Hindlimb muscle (tissue), 1 donor: ENCODE measurements around the gene PLTP. TPM values are rescaled to one million over a fixed set of nuclear protein-coding genes. Genes with fewer than 3 reads are reported as not detected.

Experiments used
- DNase-seq: peaks from one replicate; pipeline ENCODE4 v3.0.0-alpha.2; 2013
- polyA plus RNA-seq: library from polyadenylated mRNA; unstranded; fragments of 120-200 nt; gene quantifications from one replicate; pipeline ENCODE4 v1.2.1, GENCODE V29; 2013; ENCODE audit not compliant: insufficient read length

The PLTP gene
- polyA plus RNA-seq, 1 donor: 26.2 TPM

DNA sequence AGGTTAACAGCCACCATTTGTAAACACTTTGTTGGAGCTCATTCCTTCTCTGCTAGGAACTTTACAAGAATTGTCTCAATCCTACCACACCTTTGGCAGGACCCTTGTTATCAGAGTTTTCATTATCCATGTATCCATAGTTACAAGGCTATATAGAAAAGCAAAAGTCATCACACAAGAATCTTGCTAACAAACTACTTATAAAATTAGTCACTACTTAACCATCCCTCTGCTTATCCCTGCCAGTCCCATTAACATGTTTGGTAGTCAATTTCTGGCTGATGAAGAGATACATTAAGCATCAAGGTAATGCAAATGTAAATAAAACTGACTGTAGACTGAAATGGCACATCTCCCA, 44.2 kb downstream of the PLTP start:
- no peak for DNase-seq

DNA sequence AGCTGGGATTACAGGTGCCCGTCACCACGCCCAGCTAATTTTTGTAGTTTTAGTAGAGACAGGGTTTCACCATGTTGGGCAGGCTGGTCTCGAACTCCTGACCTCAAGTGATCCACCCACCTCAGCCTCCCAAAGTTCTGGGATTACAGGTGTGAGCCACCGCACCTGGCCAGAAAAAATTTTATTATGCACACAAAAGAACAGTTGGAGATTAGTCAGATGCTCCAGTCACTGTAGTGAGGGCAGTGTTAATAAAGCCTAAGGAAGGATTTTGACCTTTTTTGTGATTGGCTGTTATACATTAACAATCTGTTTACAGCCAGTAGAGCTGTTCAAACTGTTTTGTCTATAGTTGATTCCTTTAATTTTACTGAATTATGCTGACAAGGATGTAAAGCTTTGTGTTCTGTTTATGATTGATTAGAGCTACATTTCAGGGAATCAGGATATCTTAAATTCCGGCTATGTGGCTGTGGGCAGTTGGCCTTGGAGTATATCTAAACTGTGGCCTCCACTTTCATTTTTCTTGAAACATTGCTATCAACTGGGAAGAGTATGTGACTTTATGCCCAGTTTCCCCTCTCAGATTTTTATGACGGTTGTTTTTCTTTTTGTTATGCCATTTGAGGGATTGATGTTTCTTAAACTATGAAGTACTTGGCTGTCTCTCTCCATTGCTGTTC, 44.7 kb downstream of the PLTP start:
- DNase-seq: no peak

DNA sequence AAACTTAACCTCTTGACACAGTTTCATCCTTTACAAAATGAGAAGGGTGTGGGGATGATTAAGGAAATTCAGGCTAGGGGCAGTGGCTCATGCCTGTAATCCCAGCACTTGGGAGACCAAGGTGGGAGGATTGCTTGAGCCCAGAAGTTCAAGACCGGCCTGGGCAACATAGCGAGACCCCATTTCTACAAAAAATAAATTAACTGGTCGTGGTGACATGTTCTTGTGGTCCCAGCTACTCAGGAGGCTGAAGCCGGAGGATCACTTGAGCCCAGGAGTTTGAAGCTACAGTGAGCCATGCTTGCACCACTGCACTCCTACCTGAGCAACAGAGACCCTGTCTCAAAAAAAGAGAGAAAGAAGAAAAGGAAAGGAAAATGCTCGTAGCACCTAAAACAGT, 45.5 kb downstream of the PLTP start:
- DNase-seq: no peak

DNA sequence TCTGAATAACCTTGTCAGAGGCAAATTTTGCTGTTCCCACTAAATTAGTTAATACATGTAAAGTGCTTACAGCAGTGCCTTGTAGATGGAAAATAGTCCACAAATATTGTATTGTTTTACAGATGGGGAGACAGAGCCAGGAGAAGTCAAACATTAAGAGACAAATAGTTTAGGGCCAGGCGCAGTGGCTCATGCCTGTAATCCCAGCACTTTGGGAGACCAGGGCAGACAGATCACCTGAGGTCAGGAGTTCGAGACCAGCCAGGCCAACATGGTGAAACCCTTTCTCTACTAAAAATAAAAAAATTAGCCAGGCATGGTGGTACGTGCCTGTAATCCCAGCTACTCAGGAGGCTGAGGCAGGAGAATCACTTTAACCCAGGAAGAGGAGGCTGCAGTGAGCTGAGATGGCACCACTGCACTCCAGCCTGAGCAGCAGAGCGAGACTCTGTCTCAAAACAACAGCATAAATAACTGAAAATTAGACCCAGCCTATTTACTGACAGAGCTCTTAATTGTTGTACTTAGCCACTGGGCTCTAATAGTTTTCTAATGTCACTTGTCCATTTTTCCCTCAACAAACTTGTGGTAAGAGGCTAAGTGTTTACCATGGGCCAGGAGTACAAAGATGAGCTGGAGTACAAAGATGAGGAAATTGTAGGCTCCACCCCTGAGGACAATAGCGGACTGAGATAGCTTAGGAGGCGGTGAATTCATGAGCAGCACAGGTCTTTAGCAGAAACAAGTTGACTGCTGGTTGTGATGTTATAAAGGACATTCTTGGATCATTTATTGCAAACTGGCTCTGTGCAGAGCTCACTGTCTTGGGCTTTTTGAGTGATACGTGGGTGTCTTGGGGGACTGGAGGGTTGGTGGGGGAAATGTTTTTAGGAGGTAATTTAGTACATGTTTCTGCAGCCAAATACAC, 48.1 kb downstream of the PLTP start:
- no peak for DNase-seq

DNA sequence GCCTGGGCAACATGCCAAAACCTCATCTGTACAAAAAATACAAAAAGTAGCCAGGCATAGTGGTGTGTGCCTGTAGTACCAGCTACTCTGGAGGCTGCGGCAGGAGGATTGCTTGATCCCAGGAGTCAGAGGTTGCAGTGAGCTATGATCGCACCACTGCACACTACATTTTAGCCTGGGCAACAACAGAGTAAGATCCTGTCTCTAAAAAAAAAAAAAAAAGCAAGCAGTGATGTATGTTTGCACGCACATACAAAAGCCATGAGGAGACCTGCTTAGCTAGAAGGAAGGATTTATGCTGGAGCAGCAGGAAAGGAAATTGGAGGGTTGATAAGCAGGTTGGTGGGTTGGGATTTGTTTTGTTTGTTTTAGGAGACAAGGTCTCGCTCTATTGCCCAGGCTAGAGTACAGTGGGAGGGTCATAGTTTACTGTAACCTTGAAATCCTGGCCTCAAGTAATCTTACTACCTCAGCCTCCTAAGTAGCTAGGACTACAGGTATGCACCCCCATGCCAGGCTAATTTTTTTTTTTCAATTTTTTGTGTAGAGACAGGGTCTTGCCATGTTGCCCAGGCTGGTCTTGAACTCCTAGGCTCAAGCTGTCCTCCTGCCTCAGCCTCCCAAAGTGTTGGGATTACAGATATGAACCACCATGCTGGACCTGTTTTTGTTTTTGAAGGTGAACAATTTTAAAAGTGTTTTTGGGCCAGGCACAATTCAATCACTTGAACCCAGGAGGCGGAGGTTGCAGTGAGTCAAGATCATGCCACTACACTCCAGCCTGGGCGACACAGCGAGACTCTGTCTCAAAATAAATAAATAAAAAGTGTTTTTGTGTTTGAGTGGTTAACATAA, 50.5 kb downstream of the PLTP start:
- DNase-seq: no peak

DNA sequence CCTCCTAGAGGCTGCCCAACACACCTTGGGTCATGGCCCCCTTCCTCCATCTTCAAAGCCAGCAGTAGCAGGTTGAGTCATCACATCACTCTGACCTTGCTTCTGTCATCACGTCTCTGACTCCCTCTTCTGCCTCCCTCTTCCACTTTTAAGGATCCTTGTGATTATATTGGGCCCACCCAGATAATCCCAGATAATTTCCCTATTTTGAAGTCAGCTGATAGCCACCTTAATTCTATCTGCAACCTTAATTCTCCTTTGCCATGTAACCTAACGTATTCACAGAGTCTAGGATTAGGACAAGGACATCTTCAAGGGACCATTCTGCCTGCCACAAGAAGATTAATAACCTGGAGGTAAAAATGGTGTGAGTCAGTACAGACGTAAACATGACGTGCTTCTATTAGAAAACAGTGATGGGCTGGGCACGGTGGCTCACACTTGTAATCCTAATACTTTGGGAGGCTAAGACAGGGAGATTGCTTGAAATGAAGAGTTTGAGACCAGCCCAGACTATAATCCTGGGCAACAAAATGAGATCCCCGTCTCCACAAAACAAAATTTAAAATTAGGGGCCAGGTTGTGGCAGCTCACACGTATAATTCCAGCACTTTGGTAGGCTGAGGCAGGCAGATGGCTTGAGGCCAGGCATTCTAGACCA, 51.3 kb downstream of the PLTP start:
- no peak for DNase-seq

DNA sequence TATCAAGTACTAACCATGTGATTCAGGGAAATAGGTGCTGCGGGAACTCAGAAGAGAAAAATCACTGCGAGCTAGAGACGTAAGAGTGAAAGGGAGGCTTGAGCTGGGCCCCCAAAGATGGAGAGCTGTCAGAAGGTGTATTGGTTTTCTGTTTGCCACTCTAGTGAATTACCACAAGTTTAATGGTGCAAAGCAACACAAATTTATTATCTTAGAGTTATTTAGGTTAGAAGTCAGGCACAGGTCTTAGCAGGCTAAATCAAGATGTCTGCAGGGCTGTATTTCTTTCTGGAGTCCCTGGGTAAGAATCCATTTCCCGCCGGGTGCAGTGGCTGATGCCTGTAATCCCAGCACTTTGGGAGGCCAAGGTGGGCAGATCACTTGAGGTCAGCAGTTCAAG, 52.0 kb downstream of the PLTP start:
- no peak for DNase-seq

DNA sequence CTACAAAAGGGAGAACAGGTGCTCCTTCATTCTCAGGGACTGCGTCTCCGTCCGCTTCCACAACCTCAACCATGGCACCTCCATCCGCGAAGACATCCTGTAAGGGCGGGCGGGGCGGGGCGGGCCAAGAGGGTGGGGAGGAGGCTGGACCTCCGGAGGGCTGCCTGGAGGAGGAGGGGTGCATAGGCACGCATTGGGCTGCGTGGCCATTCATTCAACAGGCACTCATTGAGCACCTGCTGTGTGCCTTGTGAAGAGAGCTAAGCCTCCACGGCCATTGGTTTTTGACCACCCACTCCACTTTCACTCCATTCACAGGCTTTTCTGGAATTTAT, 54.1 kb downstream of the PLTP start:
- DNase-seq: no peak

DNA sequence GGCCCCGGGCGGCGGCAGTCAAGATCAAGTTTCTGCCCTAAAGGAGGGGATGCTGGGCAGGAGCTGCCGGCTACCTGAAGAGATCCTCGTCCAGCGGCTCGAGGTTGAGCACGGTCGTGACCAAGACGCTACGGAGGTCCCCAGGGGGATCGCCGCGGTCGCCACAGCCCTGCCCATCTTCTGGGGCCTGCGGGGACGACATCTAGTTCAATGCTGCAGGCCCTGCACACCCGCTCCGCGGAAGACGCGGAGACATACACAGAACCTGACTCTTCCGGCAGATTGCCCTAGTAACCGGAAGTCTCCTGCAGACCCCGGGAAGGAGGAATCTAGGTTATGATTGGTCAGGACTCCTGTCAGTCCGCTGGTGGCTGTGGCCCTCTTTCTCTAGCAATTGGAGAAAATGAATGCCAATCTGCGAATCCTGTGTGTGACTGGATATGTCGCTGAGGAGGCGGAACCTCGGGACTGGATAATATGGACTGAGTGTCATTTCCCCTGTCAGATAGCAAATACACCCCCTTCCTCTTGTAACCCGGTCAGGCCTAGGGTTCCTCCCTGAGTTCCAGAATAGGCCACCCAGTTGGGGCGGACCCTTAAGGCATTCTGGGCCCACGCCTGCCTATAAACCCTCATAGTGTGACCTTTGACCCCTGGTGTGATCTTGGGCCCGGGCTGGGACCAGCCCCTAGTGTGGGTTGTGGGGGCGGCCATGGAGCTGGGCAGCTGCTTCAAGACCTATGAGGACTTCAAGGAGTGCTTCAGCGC, 54.7 kb downstream of the PLTP start, which contains the start of the genes ACOT8 and ZSWIM3:
Gene ACOT8, minus strand, starts transcription at position 279 of the 768 bp plus-strand sequence. Its CDS starts 77 bp downstream, at position 202.
Gene ZSWIM3, plus strand, starts transcription at position 501 of the 768 bp plus-strand sequence. Its CDS starts 212 bp downstream, at position 713.
- peak; percentile 100 for DNase-seq

DNA sequence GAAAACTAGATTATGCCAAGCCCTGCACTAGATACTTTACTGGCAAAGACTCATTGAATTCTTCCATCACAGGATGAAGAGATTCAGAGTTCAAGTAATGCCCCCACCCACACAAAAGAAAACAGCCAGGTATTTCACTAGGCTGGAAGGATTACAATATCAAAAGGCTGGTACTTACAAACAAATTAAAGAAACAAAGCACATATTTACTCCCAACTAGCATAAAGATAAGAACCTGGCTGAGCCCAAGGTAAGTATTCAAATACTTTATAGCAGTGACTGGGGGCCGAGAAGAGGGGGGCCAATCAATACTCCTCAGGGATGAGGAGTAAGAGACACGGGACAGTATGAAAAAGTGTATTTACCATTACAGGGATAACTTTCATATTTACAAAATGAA, 58.5 kb downstream of the PLTP start:
- DNase-seq: no peak

DNA sequence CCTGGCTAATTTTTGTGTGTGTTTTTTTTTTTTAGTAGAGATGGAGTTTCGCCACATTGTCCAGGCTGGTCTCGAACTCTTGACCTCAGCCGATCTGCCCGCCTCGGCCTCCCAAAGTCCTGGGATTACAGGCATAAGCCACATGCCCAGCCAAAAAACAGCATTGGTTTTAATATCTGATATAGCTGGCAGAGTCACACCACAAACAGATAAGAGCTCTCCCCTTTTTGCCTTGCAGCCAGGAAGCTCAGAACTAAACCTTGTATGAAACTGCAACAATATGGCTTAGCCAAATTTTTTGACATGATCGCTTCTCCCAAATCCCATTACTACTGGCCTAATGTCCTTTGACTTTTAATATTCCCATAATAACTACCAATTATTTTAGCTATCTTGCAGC, 59.6 kb downstream of the PLTP start:
- DNase-seq: no peak

DNA sequence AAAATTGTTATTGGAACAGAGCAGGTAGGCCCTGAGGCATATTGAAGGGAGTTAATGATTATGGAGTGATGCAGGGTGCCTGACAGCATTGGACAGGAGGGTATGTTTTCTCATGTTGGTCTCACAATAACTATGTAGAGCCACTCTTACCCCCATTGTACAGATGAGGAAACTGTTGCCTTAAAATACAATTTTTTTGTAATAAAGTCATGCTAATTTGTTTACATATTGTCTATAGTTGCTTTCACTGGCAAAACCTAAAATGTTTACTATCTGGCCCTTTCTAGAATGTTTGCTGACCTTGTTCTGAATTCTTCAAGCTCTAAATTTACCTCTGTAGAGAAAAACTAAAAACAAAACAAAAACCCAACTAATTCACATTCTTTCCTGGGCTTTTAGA, 60.5 kb downstream of the PLTP start:
- no peak for DNase-seq

DNA sequence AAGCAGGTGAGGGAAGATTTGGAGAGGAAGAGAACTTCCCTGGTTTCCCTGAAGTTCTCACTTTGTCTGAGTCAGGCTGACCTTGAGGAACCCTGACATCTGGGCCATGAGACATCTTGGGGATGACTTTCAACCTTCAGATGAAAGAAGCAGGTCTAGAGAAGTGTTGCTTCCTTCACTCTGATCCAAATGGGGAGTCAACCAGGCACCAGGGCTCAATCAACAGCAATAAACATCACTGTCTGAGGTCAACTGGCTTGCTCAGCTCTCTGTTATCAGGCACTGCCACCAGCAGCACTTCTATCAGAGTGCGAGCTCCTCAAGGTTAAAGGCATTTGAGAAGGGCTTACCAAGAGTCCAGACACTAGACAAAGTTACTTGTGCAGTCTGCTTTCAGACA, 61.0 kb downstream of the PLTP start:
- DNase-seq: no peak

DNA sequence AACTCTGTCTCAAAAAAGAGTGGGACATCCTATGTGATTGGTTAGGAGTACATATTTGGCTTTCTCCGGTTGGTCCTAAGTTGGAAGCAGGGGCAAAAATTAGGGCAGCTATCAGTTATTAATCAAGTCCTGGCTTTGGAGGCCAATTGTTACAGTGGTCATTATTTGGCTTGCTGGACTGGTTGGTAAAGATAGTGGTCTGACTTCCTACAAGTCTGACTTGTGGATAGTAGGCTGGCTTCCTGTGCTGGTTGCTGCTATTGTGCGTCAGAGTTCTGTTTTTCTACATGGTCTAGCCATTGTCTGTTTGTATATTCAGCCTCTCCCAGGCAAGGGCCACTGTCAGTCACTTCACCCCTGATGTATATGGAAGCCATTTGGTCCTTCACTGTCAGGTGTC, 61.7 kb downstream of the PLTP start:
- DNase-seq: no peak

DNA sequence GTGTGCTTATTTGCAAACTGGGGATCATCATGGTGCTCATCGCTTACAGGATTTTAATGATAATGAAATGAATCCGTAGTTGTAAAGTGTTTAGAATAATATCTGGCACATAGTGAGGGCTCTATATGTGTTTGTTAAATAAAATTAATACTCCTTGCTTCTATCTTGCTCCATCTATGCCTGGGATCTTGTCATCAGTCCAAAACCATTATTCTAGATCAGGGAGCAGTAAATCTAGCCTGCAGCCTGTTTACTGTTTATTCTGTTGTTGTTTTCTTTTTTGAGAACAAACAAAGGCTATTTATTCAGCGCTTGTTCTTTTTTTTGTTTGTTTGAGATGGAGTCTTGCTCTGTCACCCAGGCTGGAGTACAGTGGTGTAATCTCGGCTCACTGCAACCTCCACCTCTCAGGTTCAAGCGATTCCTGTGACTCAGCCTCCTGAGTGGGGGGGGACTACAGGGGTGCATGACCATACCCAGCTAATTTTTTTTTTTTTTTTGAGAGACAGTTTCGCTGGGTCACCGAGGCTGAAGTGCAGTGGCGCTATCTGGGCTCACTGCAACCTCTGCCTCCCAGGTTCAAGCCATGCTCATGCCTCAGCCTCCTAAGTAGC, 62.9 kb downstream of the PLTP start:
- no peak for DNase-seq

Other genes with a start within 250 kb of the PLTP start
- gene WFDC11, start 241.9 kb downstream of the PLTP start, polyA plus RNA-seq: not detected
- gene WFDC13, start 210.1 kb downstream of the PLTP start, polyA plus RNA-seq: not detected
- not detected for gene WFDC10B, start 207.1 kb downstream of the PLTP start, polyA plus RNA-seq
- gene SPINT4, start 189.8 kb downstream of the PLTP start, polyA plus RNA-seq: not detected
- gene WFDC3, start 120.3 kb downstream of the PLTP start, polyA plus RNA-seq: 0.92 TPM
- gene DNTTIP1, start 120.2 kb downstream of the PLTP start, polyA plus RNA-seq: 50.5 TPM
- 26.2 TPM for gene UBE2C, start 99.5 kb downstream of the PLTP start, polyA plus RNA-seq
- gene TNNC2, start 84.8 kb downstream of the PLTP start, polyA plus RNA-seq: 9,031 TPM
- gene SNX21, start 78.4 kb downstream of the PLTP start, polyA plus RNA-seq: 34.7 TPM
- gene ACOT8, start 54.8 kb downstream of the PLTP start, polyA plus RNA-seq: 19.9 TPM
- gene ZSWIM3, start 54.5 kb downstream of the PLTP start, polyA plus RNA-seq: 4.2 TPM
- 11.9 TPM for gene ZSWIM1, start 30.9 kb downstream of the PLTP start, polyA plus RNA-seq
- gene SPATA25, start 24.5 kb downstream of the PLTP start, polyA plus RNA-seq: 9.2 TPM
- gene NEURL2, start 20.9 kb downstream of the PLTP start, polyA plus RNA-seq: 24.5 TPM
- gene CTSA, start 20.8 kb downstream of the PLTP start, polyA plus RNA-seq: 68.0 TPM
- gene PCIF1, start 22.5 kb upstream of the PLTP start, polyA plus RNA-seq: 26.4 TPM
- 12.0 TPM for gene ZNF335, start 60.0 kb upstream of the PLTP start, polyA plus RNA-seq
- gene MMP9, start 96.8 kb upstream of the PLTP start, polyA plus RNA-seq: 0.25 TPM
- 1.3 TPM for gene SLC12A5, start 117.1 kb upstream of the PLTP start, polyA plus RNA-seq
- 36.6 TPM for gene NCOA5, start 177.8 kb upstream of the PLTP start, polyA plus RNA-seq
- gene CD40, start 206.2 kb upstream of the PLTP start, polyA plus RNA-seq: 7.4 TPM